ENCODE data around the gene DENND2C.

GRCh38 chr1:114597949-114598348 lies 71.9 kb downstream of the DENND2C start:
- TF ChIP-seq TCF7L2 (IDR thresholded peaks at IDR 0.05; ENCODE audit: borderline replicate concordance, extremely low read depth, insufficient read depth, insufficient read length) (no peak), EZH2phosphoT487 (IDR thresholded peaks at IDR 0.05; ENCODE audit: borderline replicate concordance) (no peak)
